OCI-LY1 (cell line): ENCODE data around the gene RHEB.

Source experiments
- H2AFZ ChIP-seq: fragments of 200-600 bp; sonication (generic), shearing (Covaris generic); 2 replicates; pipeline ENCODE4 v1.6.0; 2014; ENCODE audit warnings: antibody characterized with exemption, mild to moderate bottlenecking, low read length
- H3F3A ChIP-seq: fragments of 200-600 bp; sonication (generic), shearing (Covaris generic); 2 replicates; pipeline ENCODE4 v1.6.0; 2014; ENCODE audit warnings: mild to moderate bottlenecking, antibody characterized with exemption, low read length, moderate library complexity; ENCODE audit not compliant: insufficient read depth
- H3K27ac ChIP-seq: fragments of 200-600 bp; sonication (generic); 2 replicates; pipeline ENCODE4 v1.5.1; 2014; ENCODE audit warnings: low read length, mixed run types, mild to moderate bottlenecking, low read depth; ENCODE audit not compliant: poor library complexity, severe bottlenecking
- H3K27me3 ChIP-seq: fragments of 200-600 bp; sonication (generic); 2 replicates; pipeline ENCODE4 v1.6.0; 2014; ENCODE audit warnings: antibody characterized with exemption, mild to moderate bottlenecking, low read length, moderate library complexity; ENCODE audit not compliant: insufficient read depth
- H3K36me3 ChIP-seq: fragments of 200-600 bp; sonication (generic); 2 replicates; pipeline ENCODE4 v1.6.1; 2014; ENCODE audit warnings: mild to moderate bottlenecking, antibody characterized with exemption, low read length, moderate library complexity, mixed read lengths; ENCODE audit not compliant: insufficient read depth
- H3K4me1 ChIP-seq: fragments of 200-600 bp; sonication (generic); 2 replicates; pipeline ENCODE4 v1.5.1; 2014; ENCODE audit warnings: mild to moderate bottlenecking, low read length, moderate library complexity; ENCODE audit not compliant: insufficient read depth, severe bottlenecking
- H3K4me2 ChIP-seq: fragments of 200-600 bp; sonication (generic), shearing (Covaris generic); 2 replicates; pipeline ENCODE4 v1.6.1; 2014; ENCODE audit warnings: low read length
- H3K4me3 ChIP-seq: fragments of 200-600 bp; sonication (generic); 2 replicates; pipeline ENCODE4 v1.5.1; 2014; ENCODE audit warnings: low read length, low read depth, mild to moderate bottlenecking, mixed read lengths; ENCODE audit not compliant: poor library complexity, severe bottlenecking
- H3K79me2 ChIP-seq: fragments of 200-600 bp; shearing (Covaris generic); 2 replicates; pipeline ENCODE4 v1.6.1; 2016; ENCODE audit warnings: mixed run types, low read length, mixed read lengths; ENCODE audit not compliant: insufficient read depth
- H3K9ac ChIP-seq: fragments of 200-600 bp; sonication (generic), shearing (Covaris generic); 2 replicates; pipeline ENCODE4 v1.6.1; 2014; ENCODE audit warnings: mild to moderate bottlenecking, low read length, mixed read lengths
- H3K9me2 ChIP-seq: fragments of 200-600 bp; sonication (generic), shearing (Covaris generic); 2 replicates; pipeline ENCODE4 v1.6.1; 2014; ENCODE audit warnings: low read depth, mild to moderate bottlenecking, low read length, mixed read lengths
- H3K9me3 ChIP-seq: fragments of 200-600 bp; shearing (Covaris generic); 2 replicates; pipeline ENCODE4 v1.6.1; 2014; ENCODE audit warnings: low read length, mixed read lengths
- H4K20me1 ChIP-seq: fragments of 200-600 bp; sonication (generic), shearing (Covaris generic); 2 replicates; pipeline ENCODE4 v1.6.0; 2016; ENCODE audit warnings: mild to moderate bottlenecking, low read length; ENCODE audit not compliant: insufficient read depth
- EZH2 ChIP-seq: fragments of 200-600 bp; sonication (generic), shearing (Covaris generic); IDR thresholded peaks from 2 replicates; pipeline ENCODE4 v1.8.0; 2017; ENCODE audit warnings: borderline replicate concordance, mixed run types, mild to moderate bottlenecking, antibody characterized with exemption, low read length, moderate library complexity, mixed read lengths
- TF ChIP-seq, protein P1 (sequence below): fragments of 200-600 bp; sonication (generic), shearing (Covaris generic); IDR thresholded peaks from 2 replicates; pipeline ENCODE4 v1.5.1; 2017; ENCODE audit warnings: mild to moderate bottlenecking, antibody characterized with exemption, low read length, moderate library complexity, mixed read lengths

The RHEB gene

GRCh38 chr7:151432658-151433521 lies 86.8 kb downstream of the RHEB start:
- no peak for TF ChIP-seq EZH2
- TF ChIP-seq, protein P1, sequence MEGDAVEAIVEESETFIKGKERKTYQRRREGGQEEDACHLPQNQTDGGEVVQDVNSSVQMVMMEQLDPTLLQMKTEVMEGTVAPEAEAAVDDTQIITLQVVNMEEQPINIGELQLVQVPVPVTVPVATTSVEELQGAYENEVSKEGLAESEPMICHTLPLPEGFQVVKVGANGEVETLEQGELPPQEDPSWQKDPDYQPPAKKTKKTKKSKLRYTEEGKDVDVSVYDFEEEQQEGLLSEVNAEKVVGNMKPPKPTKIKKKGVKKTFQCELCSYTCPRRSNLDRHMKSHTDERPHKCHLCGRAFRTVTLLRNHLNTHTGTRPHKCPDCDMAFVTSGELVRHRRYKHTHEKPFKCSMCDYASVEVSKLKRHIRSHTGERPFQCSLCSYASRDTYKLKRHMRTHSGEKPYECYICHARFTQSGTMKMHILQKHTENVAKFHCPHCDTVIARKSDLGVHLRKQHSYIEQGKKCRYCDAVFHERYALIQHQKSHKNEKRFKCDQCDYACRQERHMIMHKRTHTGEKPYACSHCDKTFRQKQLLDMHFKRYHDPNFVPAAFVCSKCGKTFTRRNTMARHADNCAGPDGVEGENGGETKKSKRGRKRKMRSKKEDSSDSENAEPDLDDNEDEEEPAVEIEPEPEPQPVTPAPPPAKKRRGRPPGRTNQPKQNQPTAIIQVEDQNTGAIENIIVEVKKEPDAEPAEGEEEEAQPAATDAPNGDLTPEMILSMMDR = 0 out of 2 replicates have a peak, but pooled peaks have one; percentile 12
- no peaks in the 10 kb centered on the region for H4K20me1 ChIP-seq
- no peak overlapping the region for H3K4me2 ChIP-seq
- H3K4me1 ChIP-seq = peaks cover 13% of the 10 kb centered on the region
- no peaks in the 10 kb centered on the region for H3K9me3 ChIP-seq
- H3K4me3 ChIP-seq = no peak overlapping the region
- H3K27ac ChIP-seq = no peak overlapping the region
- H2AFZ ChIP-seq = no peak overlapping the region
- H3F3A ChIP-seq = no peaks in the 10 kb centered on the region
- no peaks in the 10 kb centered on the region for H3K9me2 ChIP-seq
- H3K36me3 ChIP-seq = no peaks in the 10 kb centered on the region
- H3K9ac ChIP-seq = no peak overlapping the region
- H3K27me3 ChIP-seq = peaks cover 6% of the 10 kb centered on the region; the same call in 1 of the 2 replicates
- no peaks in the 10 kb centered on the region for H3K79me2 ChIP-seq

DNA sequence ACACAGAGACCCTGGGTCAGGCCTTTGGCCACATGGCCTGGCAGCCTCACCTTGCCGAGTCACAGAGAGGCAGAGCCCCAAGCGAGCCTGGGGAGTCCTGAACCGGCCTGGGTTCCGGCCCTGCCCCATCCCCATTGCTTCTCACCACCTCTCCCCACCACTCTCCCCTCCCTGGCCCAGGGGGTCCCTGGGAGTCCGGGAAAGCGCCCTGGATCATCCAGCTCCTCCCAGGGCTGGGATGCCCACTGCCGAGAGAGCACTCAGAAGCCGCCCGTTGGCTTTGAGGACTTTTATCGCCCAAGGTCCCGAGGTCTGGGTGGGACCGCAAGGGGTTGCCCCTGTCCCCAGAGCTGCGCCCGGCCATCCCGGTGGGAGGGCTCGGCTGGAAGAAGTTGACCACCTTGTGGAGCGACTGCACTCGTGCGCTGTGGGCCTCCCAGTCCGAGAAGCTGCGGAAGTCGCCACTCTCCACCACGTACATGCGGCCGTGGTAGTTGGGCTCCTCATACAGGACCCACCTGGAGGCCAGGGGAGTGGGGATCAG lies 87.9 kb downstream of the RHEB start:
- no peak overlapping the region for H2AFZ ChIP-seq
- no peaks in the 10 kb centered on the region for H3K79me2 ChIP-seq
- no peaks in the 10 kb centered on the region for H4K20me1 ChIP-seq
- H3K4me3 ChIP-seq = no peak overlapping the region
- H3K36me3 ChIP-seq = no peaks in the 10 kb centered on the region
- H3K4me1 ChIP-seq = peaks cover 13% of the 10 kb centered on the region
- peaks cover 13% of the 10 kb centered on the region; the same call in 1 of the 2 replicates for H3K27me3 ChIP-seq
- no peaks in the 10 kb centered on the region for H3F3A ChIP-seq
- H3K9me3 ChIP-seq = no peaks in the 10 kb centered on the region
- no peaks in the 10 kb centered on the region for H3K9me2 ChIP-seq
- no peak overlapping the region for H3K4me2 ChIP-seq
- TF ChIP-seq, protein P1 = no peak
- no peak for TF ChIP-seq EZH2
- H3K27ac ChIP-seq = no peak overlapping the region
- H3K9ac ChIP-seq = no peak overlapping the region

DNA sequence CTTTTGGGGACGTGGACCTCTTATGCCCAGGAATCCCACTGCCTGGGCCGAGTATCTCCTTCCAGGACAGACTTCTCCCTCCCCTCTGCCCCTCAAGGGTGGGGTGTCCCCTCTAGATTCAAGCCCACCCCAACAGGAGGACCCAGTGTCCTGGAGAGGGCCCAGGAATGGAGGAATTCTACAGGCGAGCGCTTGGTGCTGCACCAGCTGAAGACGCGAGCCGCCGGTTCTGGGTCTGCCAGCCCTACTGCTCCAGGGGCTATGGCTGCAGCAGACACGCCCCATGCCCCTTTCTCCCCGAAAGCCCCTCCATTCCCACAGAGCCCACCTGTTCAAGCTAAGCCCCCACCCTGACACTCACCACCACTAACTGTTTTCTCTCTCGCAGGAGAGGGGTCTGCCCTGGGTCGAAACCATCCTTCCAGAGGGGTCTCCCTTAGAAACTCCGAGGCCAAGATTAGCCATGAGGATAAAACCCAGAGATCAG lies 88.4 kb downstream of the RHEB start:
- TF ChIP-seq, protein P1 = no peak
- TF ChIP-seq EZH2 = no peak
- Histone ChIP-seq H3K9me3 (no peaks in the 10 kb centered on the region), H3K4me2 (no peak overlapping the region), H3K79me2 (no peaks in the 10 kb centered on the region), H4K20me1 (no peaks in the 10 kb centered on the region), H3K36me3 (no peaks in the 10 kb centered on the region), H3K27ac (no peak overlapping the region), H3K9me2 (no peaks in the 10 kb centered on the region), H3F3A (no peaks in the 10 kb centered on the region), H3K27me3 (peaks cover 15% of the 10 kb centered on the region; the same call in 1 of the 2 replicates), H3K4me1 (peaks cover 13% of the 10 kb centered on the region), H3K4me3 (no peak overlapping the region), H2AFZ (no peak overlapping the region), H3K9ac (no peak overlapping the region)
